Cortex of kidney (tissue), 1 donor: Measurements from ENCODE around the gene ANGPTL4.
"Not testable (repeated sequence)": the region's sequence is repeated elsewhere in the genome, so short reads cannot be mapped to it uniquely, and the experiment has no call there.

Experiments
- DNase-seq: peaks from one replicate; lab custom pipeline; 2025; lab: John Stamatoyannopoulos, UW

The ANGPTL4 gene

GRCh38 chr19:8361921-8362793 is 1.8 kb upstream of the ANGPTL4 start:
- no peak for DNase-seq

- no peak for DNase-seq
These were observed 2.2 kb downstream of the ANGPTL4 start for GRCh38 chr19:8366121-8366581.

- DNase-seq: no peak
These were observed 3.0 kb downstream of the ANGPTL4 start for GRCh38 chr19:8366961-8367326.

- DNase-seq: no peak
These were observed 3.5 kb downstream of the ANGPTL4 start for GRCh38 chr19:8367327-8368001.

GRCh38 chr19:8370176-8371010 is 6.4 kb downstream of the ANGPTL4 start:
- no peak for DNase-seq

GRCh38 chr19:8371011-8371804 is 7.3 kb downstream of the ANGPTL4 start:
- DNase-seq: no peak

- no peak for DNase-seq
These were observed 10.2 kb downstream of the ANGPTL4 start for GRCh38 chr19:8373867-8374813.

- not testable (repeated sequence) for DNase-seq
These were observed 11.8 kb downstream of the ANGPTL4 start for GRCh38 chr19:8375766-8376165.

- DNase-seq: not testable (repeated sequence)
These were observed 12.5 kb downstream of the ANGPTL4 start for GRCh38 chr19:8376373-8376974.

- DNase-seq: no peak
These were observed 13.6 kb downstream of the ANGPTL4 start for GRCh38 chr19:8377598-8377997.

- not testable (repeated sequence) for DNase-seq
These were observed 15.4 kb downstream of the ANGPTL4 start for GRCh38 chr19:8379156-8379891.

GRCh38 chr19:8384569-8384968 is 20.6 kb downstream of the ANGPTL4 start:
- DNase-seq: not testable (repeated sequence)

GRCh38 chr19:8385103-8385502 is 21.1 kb downstream of the ANGPTL4 start:
- DNase-seq: not testable (repeated sequence)

GRCh38 chr19:8385566-8385965 is 21.6 kb downstream of the ANGPTL4 start:
- DNase-seq: not testable (repeated sequence)

- not testable (repeated sequence) for DNase-seq
These were observed 22.5 kb downstream of the ANGPTL4 start for GRCh38 chr19:8386419-8386818.

GRCh38 chr19:8386990-8387389 is 23.0 kb downstream of the ANGPTL4 start:
- no peak for DNase-seq

GRCh38 chr19:8387688-8388611 is 24.0 kb downstream of the ANGPTL4 start:
- DNase-seq: no peak

- no peak for DNase-seq
These were observed 24.6 kb downstream of the ANGPTL4 start for GRCh38 chr19:8388612-8388958.
